Activated CD4-positive, CD25-positive, alpha-beta regulatory T cell treated with anti-CD3 and anti-CD28 coated beads, Interleukin-2, amount 50 U/mL, for 24 hours (primary cell): Measurements from ENCODE around the gene SLCO2B1.

Experiments used
- ATAC-seq, 2 donors: fragments of 150-1000 bp; cut with Tn5 transposase; one replicate each; pipeline ENCODE4 v1.10.0; 2021; ENCODE audit warnings: mild to moderate bottlenecking in 1 of 2, moderate library complexity in 1 of 2

Gene SLCO2B1

DNA sequence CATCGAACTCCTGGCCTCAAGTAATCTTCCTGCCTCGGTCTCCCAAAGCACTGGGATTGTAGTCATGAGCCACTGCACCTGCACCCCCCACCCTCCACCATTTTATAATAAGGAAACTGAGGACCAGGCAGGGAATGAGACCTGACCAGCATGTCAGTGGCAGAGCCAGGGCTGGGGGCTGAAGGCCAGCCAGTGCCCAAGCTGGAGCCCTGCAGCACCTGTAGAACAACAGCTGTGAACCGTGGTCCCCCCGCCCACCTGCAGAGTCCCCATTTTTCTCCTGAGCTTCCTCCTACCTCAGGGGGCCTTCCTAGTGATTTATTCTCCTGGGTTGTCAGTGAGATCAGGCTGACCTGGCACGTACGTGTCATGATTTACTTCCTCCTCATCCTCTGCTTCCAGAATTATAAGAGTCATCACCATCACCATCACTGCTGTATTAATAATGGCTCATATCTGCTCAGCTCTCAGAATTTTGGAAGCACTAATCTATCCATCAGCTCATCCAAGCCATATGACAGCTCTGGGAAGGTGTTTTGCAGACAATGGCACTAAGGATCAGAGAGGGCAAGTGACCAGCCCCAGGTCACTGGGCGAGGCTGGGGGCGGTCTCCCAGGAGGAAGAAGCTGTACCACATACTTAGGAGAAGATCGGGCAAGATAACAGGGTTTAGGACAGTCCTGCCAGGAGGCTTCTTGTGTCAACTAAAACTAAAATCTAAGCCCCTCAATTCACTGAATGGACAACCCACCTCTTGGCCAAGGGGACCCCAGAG lies 5.5 kb upstream of the SLCO2B1 start:
- ATAC-seq = no peak

GRCh38 chr11:75145972-75146519 lies 4.9 kb upstream of the SLCO2B1 start:
- ATAC-seq = no peak

GRCh38 chr11:75146711-75147110 lies 4.2 kb upstream of the SLCO2B1 start:
- no peak for ATAC-seq

- ATAC-seq = no peak
These were observed 3.6 kb upstream of the SLCO2B1 start for GRCh38 chr11:75147191-75147874.

- ATAC-seq = no peak
These were observed 3.0 kb upstream of the SLCO2B1 start for GRCh38 chr11:75147875-75148263.

DNA sequence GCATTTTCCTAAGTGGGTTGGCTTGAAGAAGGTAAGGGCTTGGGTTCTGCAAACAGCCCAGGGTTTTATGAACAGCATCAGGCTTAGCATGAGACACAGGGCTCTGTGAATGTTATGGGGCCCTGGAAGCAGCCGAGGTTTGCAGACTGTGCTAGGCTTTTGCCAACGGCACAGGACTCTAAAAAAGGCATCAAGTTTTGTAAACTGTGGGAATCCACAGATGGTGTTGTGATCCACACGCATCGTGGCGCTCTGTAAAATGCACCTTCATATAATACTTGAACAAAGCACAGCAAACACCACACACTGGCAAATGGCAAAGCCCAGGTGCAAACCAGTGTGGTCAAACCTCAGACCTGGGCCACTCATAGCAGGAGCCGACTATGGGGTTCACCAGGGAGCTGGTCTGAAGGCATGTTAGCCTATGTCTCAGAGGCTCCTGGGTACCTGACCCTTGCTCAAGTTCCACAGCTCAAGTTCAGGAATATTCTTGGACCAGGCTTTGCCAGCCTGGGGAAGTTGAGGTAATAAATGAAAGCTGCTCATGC lies 2.4 kb upstream of the SLCO2B1 start:
- no peak for ATAC-seq

GRCh38 chr11:75149766-75150465 lies 991 bp upstream of the SLCO2B1 start:
- no peak for ATAC-seq

DNA sequence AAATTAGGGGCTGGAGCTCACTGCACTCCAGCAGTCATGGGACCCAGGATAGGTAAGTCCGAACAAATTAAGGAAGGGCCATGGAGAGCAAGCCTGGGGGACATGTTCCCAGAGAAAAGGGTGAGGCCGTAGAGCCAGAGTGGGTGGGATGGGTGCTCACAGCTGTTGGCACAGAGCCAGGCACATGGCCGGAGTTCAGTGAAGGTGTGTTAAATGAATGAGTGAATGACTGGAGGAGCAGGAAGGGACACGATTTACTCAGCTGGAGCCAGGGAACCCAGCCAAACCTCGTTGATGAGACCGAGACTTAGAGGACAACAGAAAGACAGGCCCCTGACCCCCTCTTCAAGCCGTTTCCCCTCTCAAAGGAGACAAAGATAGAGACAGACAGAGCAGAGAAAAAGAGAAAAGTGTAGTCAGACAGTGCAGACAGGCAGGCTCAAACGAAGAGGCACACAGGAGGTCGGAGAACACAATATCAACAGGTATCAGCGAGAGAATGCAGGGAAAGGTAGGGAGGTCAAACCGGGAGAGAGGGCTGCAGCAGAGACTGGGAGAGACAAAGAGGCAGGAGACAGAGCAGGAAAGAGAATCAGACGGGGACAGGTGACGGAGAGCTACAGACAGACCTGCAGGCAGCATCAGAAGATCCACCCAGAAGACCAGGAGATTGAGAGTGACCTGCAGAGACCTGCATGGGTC lies 590 bp downstream of the SLCO2B1 start:
- ATAC-seq = no peak

GRCh38 chr11:75152090-75152489 lies 1.2 kb downstream of the SLCO2B1 start:
- no peak for ATAC-seq

DNA sequence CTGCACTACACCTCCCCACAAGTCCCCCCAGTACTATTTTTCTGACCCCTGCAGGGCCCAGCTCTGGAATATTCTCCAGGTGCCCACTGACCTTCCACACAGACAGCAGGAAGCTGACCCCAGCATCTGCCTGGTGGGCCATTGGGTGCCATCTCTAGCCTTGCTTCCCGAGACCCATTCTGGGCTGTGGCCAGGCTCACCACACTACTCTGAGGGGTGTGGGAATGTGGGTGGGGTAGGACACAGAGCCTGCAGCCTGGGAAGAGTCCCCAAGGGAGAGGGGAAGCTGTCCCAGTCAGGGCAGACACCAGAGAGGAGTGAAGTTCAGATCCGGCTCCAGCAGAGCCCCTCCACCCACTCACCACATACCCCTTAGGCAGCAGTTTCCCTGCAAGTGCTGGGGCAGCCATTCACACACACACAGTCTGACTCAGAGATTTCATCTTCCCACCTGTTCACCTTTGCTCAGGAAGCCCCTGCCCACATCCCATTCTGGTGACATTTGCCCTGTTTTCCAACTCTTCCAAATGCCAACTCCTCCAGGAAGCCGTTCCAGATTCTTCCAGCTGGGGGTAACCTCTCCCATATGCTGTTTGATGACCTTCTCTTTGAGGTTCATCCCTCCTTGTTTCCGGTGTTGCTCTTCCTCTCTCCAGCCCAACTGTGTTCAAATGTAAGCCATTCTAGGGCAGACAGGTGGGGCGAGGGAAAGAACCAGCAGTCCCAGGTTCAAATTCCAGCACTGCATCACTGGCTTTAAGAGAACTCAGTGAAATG lies 1.9 kb downstream of the SLCO2B1 start:
- no peak for ATAC-seq

- ATAC-seq = no peak
These were observed 4.0 kb downstream of the SLCO2B1 start for GRCh38 chr11:75154646-75155569.

DNA sequence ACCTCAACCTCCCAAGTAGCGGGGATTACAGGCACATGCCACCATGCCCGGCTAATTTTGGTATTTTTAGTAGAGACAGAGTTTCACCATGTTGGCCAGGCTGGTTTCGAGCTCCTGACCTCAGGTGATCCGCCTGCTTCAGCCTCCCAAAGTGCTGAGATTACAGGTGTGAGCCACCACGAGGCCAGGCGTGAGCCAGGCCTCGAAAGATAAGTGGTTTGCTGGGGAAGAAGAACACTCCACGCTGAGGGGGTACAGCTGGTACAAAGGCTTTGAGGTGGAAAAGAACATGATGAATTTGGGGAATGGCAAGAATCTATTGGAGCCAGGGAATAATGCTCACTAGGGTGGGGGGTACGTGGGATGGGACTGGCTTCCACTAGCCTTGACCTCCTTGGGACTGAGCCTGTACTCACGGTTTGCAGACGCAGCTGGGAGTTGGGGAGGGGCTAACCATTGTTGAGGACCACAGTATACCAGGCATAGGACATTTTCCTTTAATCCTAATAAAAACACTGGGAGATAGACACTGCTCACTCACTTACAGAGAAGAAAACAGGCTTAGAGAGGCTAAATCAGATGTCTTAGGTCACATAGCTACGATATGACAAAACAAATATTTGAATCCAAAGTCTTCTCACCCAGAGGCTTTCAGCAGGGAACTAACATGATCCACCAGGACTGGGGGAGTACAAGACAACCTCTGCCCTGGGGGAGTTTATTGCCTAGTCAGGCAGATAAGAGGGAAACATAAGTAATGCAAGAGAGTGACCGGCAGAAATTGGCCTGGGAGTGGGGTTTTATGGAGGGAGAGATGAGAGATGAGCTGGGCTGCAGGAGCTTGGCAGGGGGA lies 4.9 kb downstream of the SLCO2B1 start:
- no peak for ATAC-seq

DNA sequence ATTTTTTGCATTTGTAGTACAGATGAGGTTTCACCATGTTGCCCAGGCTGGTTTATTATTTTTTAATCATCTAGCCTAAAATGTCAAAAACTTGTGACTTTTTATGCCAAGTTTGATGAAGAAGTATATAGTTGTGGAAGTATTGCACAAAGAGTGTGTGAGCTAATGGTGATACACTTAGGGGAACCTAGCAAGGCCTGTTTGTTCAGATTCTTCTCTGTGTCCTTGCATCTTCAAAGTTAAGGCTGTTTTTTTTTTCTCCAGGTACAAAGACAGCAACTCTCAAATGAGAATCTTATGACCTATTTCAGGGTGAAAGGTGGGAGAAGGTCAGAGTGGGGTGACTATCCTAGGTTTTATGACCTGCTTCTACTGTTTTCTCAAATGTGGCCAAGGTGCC lies 7.3 kb downstream of the SLCO2B1 start:
- no peak for ATAC-seq

- no peak for ATAC-seq
These were observed 7.8 kb downstream of the SLCO2B1 start for GRCh38 chr11:75158696-75159150.

- ATAC-seq = no peak
These were observed 8.4 kb downstream of the SLCO2B1 start for GRCh38 chr11:75159151-75159953.

DNA sequence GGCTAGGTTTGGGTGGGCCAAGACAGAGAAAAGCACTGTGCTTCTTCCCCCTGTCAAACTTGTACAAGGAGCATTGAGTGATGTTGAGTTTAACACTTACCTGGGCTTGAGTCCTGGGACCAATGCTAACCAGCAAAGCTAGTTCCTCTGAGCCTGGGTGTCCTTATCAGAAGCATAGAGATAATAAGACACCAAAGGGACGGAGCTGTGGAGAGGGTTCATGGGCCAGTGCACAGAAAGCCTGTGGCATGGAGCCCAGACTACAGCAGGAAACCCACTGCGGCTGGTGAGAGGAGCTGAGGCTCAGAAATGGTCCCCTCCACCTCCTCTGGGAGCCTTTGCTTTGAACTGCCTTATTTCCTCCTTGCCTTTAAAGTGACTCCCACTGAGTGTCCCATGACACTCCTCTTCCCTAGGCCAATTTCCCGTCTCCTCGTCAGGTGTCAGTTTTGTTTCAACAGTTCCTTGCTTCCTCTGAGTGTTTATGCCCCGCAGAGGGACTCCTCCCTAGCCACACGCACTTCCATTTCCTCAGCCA lies 9.4 kb downstream of the SLCO2B1 start:
- ATAC-seq = no peak

- no peak for ATAC-seq
These were observed 10.0 kb downstream of the SLCO2B1 start for GRCh38 chr11:75160880-75161279.

GRCh38 chr11:75161506-75162095 lies 10.7 kb downstream of the SLCO2B1 start:
- no peak for ATAC-seq
